IMR-90 (cell line): Measurements from ENCODE around the gene PDZD2. TPM values are rescaled to one million over a fixed set of nuclear protein-coding genes. Genes with fewer than 3 reads are reported as not detected.

Experiments used
- ATAC-seq: fragments of 200-7000 bp; cut with Tn5 transposase; 2 replicates; pipeline ENCODE4 v1.9.1; 2020; ENCODE audit warnings: low read depth, mild to moderate bottlenecking, moderate library complexity
- BruUV-seq: library from RNA; stranded (reverse); fragments of 400-500 nt; replicated peaks from 2 replicates; lab custom pipeline; 2021; lab: Mats Ljungman, UMichigan
- CTCF ChIA-PET: fragments of 300-600 bp; formaldehyde crosslinking; extraction: SDS; loops from one replicate; lab custom pipeline; 2021; ENCODE audit warnings: antibody characterized with exemption; lab: Yijun Ruan, JAX
- POLR2A ChIA-PET: fragments of 300-600 bp; sonication (Branson Sonifier 250); formaldehyde crosslinking; loops from one replicate; lab custom pipeline; 2022; ENCODE audit warnings: antibody characterized with exemption; ENCODE audit not compliant: unreplicated experiment; lab: Charles Lee
- DNase-seq: peaks from one replicate; pipeline ENCODE4 v3.0.0; 2013
- H2AFZ ChIP-seq: replicated peaks from 2 replicates; pipeline ENCODE3; 2013; ENCODE audit warnings: low read length, mild to moderate bottlenecking; ENCODE audit not compliant: poor library complexity
- H2AK5ac ChIP-seq: 2 replicates; pipeline ENCODE4 v1.6.1; 2013; ENCODE audit warnings: low read depth, low read length, inconsistent platforms
- H2AK9ac ChIP-seq: replicated peaks from 2 replicates; pipeline ENCODE3; 2013; ENCODE audit warnings: mild to moderate bottlenecking, low read depth, low read length, moderate library complexity; ENCODE audit not compliant: poor library complexity
- H2BK120ac ChIP-seq: 2 replicates; pipeline ENCODE4 v1.6.1; 2013; ENCODE audit warnings: low read depth, low read length, inconsistent platforms
- H2BK15ac ChIP-seq: 3 replicates; pipeline ENCODE4 v1.6.1; 2013; ENCODE audit warnings: low read depth, low read length, inconsistent platforms
- H2BK20ac ChIP-seq: 2 replicates; pipeline ENCODE4 v1.6.1; 2013; ENCODE audit warnings: low read depth, mild to moderate bottlenecking, inconsistent platforms, low read length, moderate library complexity
- H2BK5ac ChIP-seq: 2 replicates; pipeline ENCODE4 v1.6.1; 2013; ENCODE audit warnings: mild to moderate bottlenecking, low read depth, low read length, inconsistent platforms; ENCODE audit not compliant: poor library complexity, severe bottlenecking
- H3K14ac ChIP-seq: replicated peaks from 2 replicates; pipeline ENCODE4 v1.6.1; 2013; ENCODE audit warnings: low read depth, low read length, inconsistent platforms
- H3K18ac ChIP-seq: 2 replicates; pipeline ENCODE4 v1.6.1; 2013; ENCODE audit warnings: low read depth, low read length, control low read depth
- H3K23ac ChIP-seq: 2 replicates; pipeline ENCODE4 v1.6.1; 2013; ENCODE audit warnings: low read depth, low read length, inconsistent platforms
- H3K27ac ChIP-seq: 2 replicates; pipeline ENCODE4 v1.5.1; 2013; ENCODE audit warnings: mild to moderate bottlenecking, control low read depth, low read length; ENCODE audit not compliant: insufficient read depth
- H3K27me3 ChIP-seq: 2 replicates; pipeline ENCODE4 v1.6.1; 2013; ENCODE audit warnings: low read length; ENCODE audit not compliant: control insufficient read depth, insufficient read depth
- H3K36me3 ChIP-seq: 2 replicates; pipeline ENCODE4 v1.6.1; 2013; ENCODE audit warnings: low read length, mixed read lengths; ENCODE audit not compliant: control insufficient read depth, insufficient read depth
- H3K4ac ChIP-seq: 2 replicates; pipeline ENCODE4 v1.6.1; 2013; ENCODE audit warnings: low read depth, low read length, inconsistent platforms
- H3K4me1 ChIP-seq: 2 replicates; pipeline ENCODE4 v1.6.1; 2013; ENCODE audit warnings: low read length, mixed read lengths; ENCODE audit not compliant: control insufficient read depth, insufficient read depth
- H3K4me2 ChIP-seq: 2 replicates; pipeline ENCODE4 v1.6.1; 2013; ENCODE audit warnings: low read depth, mild to moderate bottlenecking, control low read depth, low read length, moderate library complexity
- H3K4me3 ChIP-seq: 2 replicates; pipeline ENCODE4 v1.5.1; 2013; ENCODE audit warnings: low read depth, mild to moderate bottlenecking, control low read depth, low read length, moderate library complexity; ENCODE audit not compliant: insufficient read depth
- H3K56ac ChIP-seq: 2 replicates; pipeline ENCODE4 v1.6.1; 2013; ENCODE audit warnings: low read length, inconsistent platforms; ENCODE audit not compliant: insufficient read depth; ENCODE audit errors: extremely low read depth
- H3K79me1 ChIP-seq, 2 experiments: 2 replicates each; pipeline ENCODE4 v1.6.1; 2013; ENCODE audit warnings: low read length in 2 of 2, inconsistent platforms in 1 of 2, low read depth in 1 of 2
- H3K9ac ChIP-seq: 2 replicates; pipeline ENCODE4 v1.6.1; 2013; ENCODE audit warnings: low read depth, low read length, control low read depth
- H3K9me1 ChIP-seq: 2 replicates; pipeline ENCODE4 v1.6.1; 2013; ENCODE audit warnings: low read length, inconsistent platforms; ENCODE audit not compliant: insufficient read depth
- H3K9me3 ChIP-seq: 2 replicates; pipeline ENCODE4 v1.6.1; 2013; ENCODE audit warnings: low read length; ENCODE audit not compliant: control insufficient read depth, insufficient read depth
- H4K20me1 ChIP-seq: 2 replicates; pipeline ENCODE4 v1.6.1; 2013; ENCODE audit warnings: low read length, inconsistent platforms; ENCODE audit not compliant: insufficient read depth
- H4K5ac ChIP-seq: 2 replicates; pipeline ENCODE4 v1.6.1; 2013; ENCODE audit warnings: mild to moderate bottlenecking, low read depth, low read length, control low read depth
- H4K8ac ChIP-seq, 2 experiments: 2 replicates each; pipeline ENCODE4 v1.6.1; 2013; ENCODE audit warnings: low read depth in 2 of 2, low read length in 2 of 2, control low read depth in 1 of 2, inconsistent platforms in 1 of 2
- H4K91ac ChIP-seq: 2 replicates; pipeline ENCODE4 v1.6.1; 2013; ENCODE audit warnings: low read depth, low read length, inconsistent platforms; ENCODE audit not compliant: insufficient read depth
- RAD21 ChIP-seq: IDR thresholded peaks from 2 replicates; pipeline ENCODE4 v1.6.1; 2012; ENCODE audit warnings: low read length, improper control_type of control experiment
- WGBS, 2 experiments: methylation state at CpG; one replicate each; pipeline versions ENCODE4 v1.1.5 to v1.1.7; 2013; ENCODE audit warnings: missing lambda C conversion rate in 2 of 2; ENCODE audit not compliant: insufficient read length in 1 of 2; ENCODE audit errors: extremely low coverage in 2 of 2; 5-methylcytosine and 5-hydroxymethylcytosine counted together
- dilution Hi-C: fragments of 300-500 bp; cut with HindIII; formaldehyde crosslinking; loops from one replicate; pipeline ENCODE4 v1.14.3; 2018; ENCODE audit warnings: low sequenced_read_pairs; ENCODE audit not compliant: unreplicated experiment
- in situ Hi-C: fragments of 300-500 bp; cut with MboI; formaldehyde crosslinking; loops from 3 replicates; pipeline ENCODE4 v1.14.3; 2019; ENCODE audit warnings: low sequenced_read_pairs, inconsistent platforms, mixed read lengths
- intact Hi-C: fragments of 100-400 bp; cut with micrococcal nuclease; formaldehyde crosslinking; loops from 2 replicates; pipeline ENCODE4 v1.10.0; 2022
- polyA plus RNA-seq, 3 experiments: library from polyadenylated mRNA; depleted of rRNA; stranded (reverse); fragments of >200 nt; gene quantifications; 2 replicates each; pipeline ENCODE4 v1.2.3, GENCODE V29; 2012; ENCODE audit warnings: low replicate concordance in 1 of 3
- total RNA-seq: library from RNA; depleted of rRNA; stranded (reverse); fragments of >200 nt; gene quantifications from 2 replicates; pipeline ENCODE4 v1.2.3, GENCODE V29; 2012
- TF ChIP-seq, protein P1 (sequence below): conservative IDR thresholded peaks from 2 replicates; pipeline ENCODE4 v1.5.1; 2012; ENCODE audit warnings: mild to moderate bottlenecking, low read depth, low read length, improper control_type of control experiment

The PDZD2 gene
- total and polyA plus RNA-seq, 2 of the 4 experiments (the other 2 are of a cell fraction) = under 0.01 to 0.02 TPM

DNA sequence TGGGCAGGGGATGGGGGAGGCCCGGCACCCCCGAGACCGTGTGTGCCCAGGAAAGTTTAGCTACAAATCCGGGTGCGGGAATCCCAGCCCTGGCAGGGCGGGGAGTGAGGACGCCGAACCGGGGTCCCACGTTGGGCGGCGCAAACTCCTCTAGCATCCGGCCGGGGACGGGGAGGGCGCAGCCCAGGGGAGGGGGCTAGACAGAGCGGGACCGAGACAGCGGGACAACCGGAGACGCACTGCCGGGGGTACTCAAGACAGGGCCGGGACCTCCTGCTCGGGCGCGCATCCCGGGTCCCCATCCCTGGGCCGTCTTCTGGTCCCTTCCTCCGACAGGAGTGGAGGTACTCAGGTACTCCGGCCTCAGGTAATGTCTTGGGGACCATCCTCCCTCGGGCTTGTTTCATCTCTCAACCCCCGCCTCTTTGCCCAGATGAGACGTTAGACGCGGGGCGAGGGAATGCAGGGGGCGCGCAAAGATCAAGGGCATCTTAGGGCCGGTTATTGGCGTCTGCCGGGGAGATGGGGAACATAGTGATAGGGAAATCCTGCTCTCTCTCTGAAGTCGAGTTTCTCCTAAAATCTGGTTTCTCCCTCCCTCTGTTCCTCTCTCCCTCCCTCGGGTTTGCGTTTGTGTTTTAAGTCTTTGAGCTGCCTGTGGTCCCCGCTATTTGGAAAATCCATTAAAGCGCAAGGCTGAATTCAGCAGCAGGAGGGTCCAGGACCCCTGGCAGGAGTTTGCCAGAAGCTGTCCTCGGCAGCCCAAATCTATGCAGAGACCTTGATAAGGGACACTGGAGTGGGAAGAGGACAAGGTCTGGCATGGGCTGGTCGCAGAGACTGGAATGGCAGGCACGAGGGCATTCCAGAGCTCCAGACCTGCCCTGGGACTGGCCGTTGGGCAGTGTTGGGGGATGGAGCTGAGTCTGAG is 815 bp downstream of the PDZD2 start:
- Histone ChIP-seq H3K18ac (no peak overlapping the region), H3K27ac (no peak overlapping the region), H4K91ac (no peak overlapping the region), H2AK9ac (no peak overlapping the region), H3K23ac (no peak overlapping the region), H2BK20ac (no peak overlapping the region), H2BK15ac (no peak overlapping the region), H3K9me1 (0 out of 2 replicates have a peak, but pooled peaks cover 2% of the 10 kb centered on the region), H2BK5ac (no peak overlapping the region), H3K4me1 (no peaks in the 10 kb centered on the region; the same call in 1 of the 2 replicates), H3K56ac (no peak overlapping the region), H3K27me3 (peaks cover 48% of the 10 kb centered on the region), H2AFZ (peak overlapping the region; percentile 53), H3K9ac (no peak overlapping the region), H2BK120ac (no peak overlapping the region), H3K4me3 (peak overlapping the region; percentile 57), H4K5ac (no peak overlapping the region), H3K14ac (no peak overlapping the region), H3K36me3 (no peaks in the 10 kb centered on the region), H4K8ac (no peak overlapping the region), H3K4ac (no peak overlapping the region), H2AK5ac (no peak overlapping the region), H3K79me1 (no peaks in the 10 kb centered on the region), H4K20me1 (no peaks in the 10 kb centered on the region), H3K9me3 (no peaks in the 10 kb centered on the region), H3K4me2 (peak overlapping the region; percentile 59; the same call in 1 of the 2 replicates)
- in situ Hi-C loops (no loop called here), intact Hi-C loops (no loop called here), dilution Hi-C loops (no loop called here)
- CTCF ChIA-PET = interaction anchor here (0.6 to 1.7 kb wide), 3 partner anchors 11 to 311 kb away, joined by 3 to 4 read pairs (median 3); no protein-coding TSS in a partner anchor
- BruUV-seq = no TSS peak
- POLR2A ChIA-PET = no interaction called here
- WGBS, 2 experiments = 0% methylated on average over 17 of the region's 50 CpGs; no CpG with 5 or more reads in 1 of the 2 experiments
- TF ChIP-seq RAD21 = no peak
- TF ChIP-seq, protein P1, sequence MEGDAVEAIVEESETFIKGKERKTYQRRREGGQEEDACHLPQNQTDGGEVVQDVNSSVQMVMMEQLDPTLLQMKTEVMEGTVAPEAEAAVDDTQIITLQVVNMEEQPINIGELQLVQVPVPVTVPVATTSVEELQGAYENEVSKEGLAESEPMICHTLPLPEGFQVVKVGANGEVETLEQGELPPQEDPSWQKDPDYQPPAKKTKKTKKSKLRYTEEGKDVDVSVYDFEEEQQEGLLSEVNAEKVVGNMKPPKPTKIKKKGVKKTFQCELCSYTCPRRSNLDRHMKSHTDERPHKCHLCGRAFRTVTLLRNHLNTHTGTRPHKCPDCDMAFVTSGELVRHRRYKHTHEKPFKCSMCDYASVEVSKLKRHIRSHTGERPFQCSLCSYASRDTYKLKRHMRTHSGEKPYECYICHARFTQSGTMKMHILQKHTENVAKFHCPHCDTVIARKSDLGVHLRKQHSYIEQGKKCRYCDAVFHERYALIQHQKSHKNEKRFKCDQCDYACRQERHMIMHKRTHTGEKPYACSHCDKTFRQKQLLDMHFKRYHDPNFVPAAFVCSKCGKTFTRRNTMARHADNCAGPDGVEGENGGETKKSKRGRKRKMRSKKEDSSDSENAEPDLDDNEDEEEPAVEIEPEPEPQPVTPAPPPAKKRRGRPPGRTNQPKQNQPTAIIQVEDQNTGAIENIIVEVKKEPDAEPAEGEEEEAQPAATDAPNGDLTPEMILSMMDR = no peak
- no peak for ATAC-seq
- no peak for DNase-seq
